LNCaP clone FGC (cell line): Measurements from ENCODE around the gene CADM3.

Source experiments
- DNase-seq: peaks from one replicate; pipeline ENCODE4 v3.0.0-alpha.2; 2011; ENCODE audit warnings: low read depth
- H3K4me3 ChIP-seq: 2 replicates; pipeline ENCODE4 v1.5.1; 2011; ENCODE audit warnings: mild to moderate bottlenecking, low read depth, low read length, control low read depth
- TF ChIP-seq, protein P1 (sequence below): IDR thresholded peaks from 2 replicates; pipeline ENCODE4 v1.5.1; 2012; ENCODE audit warnings: mild to moderate bottlenecking; ENCODE audit not compliant: control insufficient read depth, insufficient read depth; ENCODE audit errors: extremely low read depth

Gene CADM3

DNA sequence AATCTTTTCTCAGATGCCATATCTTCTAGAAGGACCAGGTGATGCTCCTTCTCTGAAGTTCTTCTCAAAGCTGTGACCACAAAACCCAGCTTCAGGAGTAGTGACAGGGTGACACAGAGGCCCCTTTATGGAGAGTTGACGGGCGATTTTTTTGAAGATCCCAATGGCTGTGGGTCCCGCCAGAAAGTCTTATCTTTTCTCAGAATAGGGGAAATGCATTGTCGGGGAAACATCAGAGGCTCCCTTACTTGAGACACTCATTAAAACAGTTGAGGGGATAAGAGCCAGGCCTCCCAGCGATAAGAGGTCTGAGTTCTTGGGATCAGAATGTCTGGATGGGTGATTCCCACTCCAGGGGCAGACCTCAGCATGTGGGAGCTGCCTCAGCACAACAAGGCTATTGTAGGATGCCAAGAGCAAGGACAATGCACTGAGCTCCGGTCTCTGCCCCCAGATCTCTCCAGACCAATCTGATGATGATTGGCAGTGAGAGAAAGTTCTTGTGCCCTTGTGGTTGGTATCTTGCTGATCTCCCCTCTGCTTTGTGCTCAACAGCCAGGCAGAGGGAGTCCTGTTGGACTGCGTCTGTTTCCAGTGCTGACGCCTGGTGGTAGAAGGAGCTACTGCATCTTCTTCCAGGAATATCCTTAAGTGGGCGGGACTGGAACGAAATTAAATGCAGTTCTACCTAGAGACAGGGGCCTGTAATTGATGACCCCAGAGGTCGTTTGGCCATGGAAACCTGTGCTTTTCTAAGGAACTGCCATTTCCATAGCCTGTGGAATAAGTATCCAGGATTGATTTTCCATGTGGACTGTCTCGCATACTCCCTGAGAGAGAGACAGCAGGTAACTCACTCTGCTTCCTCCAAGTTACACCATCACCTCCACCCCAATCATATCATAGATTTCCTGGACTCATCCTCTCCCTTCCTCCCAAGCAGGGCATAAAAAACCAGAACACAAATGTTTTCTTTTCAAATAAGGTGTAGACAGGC, 26.4 kb downstream of the CADM3 start:
- TF ChIP-seq, protein P1, sequence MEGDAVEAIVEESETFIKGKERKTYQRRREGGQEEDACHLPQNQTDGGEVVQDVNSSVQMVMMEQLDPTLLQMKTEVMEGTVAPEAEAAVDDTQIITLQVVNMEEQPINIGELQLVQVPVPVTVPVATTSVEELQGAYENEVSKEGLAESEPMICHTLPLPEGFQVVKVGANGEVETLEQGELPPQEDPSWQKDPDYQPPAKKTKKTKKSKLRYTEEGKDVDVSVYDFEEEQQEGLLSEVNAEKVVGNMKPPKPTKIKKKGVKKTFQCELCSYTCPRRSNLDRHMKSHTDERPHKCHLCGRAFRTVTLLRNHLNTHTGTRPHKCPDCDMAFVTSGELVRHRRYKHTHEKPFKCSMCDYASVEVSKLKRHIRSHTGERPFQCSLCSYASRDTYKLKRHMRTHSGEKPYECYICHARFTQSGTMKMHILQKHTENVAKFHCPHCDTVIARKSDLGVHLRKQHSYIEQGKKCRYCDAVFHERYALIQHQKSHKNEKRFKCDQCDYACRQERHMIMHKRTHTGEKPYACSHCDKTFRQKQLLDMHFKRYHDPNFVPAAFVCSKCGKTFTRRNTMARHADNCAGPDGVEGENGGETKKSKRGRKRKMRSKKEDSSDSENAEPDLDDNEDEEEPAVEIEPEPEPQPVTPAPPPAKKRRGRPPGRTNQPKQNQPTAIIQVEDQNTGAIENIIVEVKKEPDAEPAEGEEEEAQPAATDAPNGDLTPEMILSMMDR = peak; percentile 97
- H3K4me3 ChIP-seq = no peak overlapping the region
- DNase-seq = peak; percentile 27

DNA sequence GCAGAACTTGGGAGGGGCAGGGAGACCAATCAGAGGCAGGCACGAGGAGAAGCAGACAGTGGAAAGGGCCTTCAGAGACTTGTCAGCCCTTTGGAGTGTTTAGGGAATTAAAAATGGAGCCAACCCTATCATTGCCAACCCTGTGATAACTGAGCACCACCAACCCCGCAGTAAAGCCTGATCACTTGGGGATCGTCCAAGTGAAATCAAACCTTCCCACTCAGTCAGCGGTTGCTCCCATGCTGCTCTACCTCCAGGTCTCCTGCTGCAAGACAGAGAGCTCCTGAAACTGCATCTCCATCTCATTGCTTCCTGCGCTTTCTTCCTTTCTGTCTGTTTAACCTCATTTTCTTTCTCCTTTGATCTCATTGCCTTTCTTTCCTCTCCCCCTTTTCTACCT, 28.5 kb downstream of the CADM3 start:
- no peak overlapping the region for H3K4me3 ChIP-seq
- DNase-seq = no peak
- TF ChIP-seq, protein P1 = no peak

DNA sequence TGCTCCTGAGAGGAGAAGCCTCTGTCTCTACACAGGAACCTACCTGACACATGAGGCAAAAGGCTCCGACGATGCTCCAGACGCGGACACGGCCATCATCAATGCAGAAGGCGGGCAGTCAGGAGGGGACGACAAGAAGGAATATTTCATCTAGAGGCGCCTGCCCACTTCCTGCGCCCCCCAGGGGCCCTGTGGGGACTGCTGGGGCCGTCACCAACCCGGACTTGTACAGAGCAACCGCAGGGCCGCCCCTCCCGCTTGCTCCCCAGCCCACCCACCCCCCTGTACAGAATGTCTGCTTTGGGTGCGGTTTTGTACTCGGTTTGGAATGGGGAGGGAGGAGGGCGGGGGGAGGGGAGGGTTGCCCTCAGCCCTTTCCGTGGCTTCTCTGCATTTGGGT, 29.4 kb downstream of the CADM3 start:
- TF ChIP-seq, protein P1 = no peak
- DNase-seq = no peak
- no peak overlapping the region for H3K4me3 ChIP-seq

DNA sequence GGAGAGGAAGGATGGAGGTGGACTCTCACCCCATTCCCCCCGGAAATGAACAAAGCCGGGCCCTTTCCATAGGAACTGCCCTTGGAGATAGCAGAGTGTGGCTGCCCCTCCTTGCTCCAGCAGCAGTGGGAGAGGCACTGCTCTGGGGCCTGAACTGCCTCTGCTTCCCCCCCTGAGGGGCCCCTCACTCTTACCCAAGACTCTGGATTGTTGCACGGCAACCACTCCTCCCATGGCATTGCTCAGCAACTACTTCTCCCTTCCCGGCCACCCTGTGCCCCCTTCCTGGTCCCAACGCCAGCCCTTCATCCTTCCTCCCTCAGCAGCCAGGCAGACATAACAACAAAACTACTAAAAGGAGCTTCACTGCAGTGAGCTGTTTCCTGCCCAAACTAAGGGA, 30.2 kb downstream of the CADM3 start:
- no peak overlapping the region for H3K4me3 ChIP-seq
- no peak for DNase-seq
- TF ChIP-seq, protein P1 = no peak

DNA sequence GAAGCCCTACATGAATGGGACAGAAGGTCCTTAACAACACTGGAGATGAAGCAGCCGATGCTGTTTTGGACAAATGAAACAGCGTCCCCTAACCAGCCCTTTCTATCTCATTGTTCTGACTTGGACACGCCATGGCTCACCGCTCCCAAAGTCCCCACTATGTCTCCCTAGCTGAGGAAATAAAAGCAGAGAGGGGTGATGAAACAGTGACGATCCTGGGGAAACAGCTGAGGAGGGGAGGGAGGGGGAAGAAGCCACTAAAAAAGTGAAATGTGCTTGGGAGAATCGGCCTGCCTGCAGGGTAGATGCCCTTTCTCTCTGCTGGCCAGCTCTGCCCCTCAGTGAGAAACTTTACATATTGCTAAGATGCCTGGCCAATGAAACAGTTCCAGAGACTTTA, 32.2 kb downstream of the CADM3 start:
- no peak overlapping the region for H3K4me3 ChIP-seq
- no peak for DNase-seq
- TF ChIP-seq, protein P1 = no peak

DNA sequence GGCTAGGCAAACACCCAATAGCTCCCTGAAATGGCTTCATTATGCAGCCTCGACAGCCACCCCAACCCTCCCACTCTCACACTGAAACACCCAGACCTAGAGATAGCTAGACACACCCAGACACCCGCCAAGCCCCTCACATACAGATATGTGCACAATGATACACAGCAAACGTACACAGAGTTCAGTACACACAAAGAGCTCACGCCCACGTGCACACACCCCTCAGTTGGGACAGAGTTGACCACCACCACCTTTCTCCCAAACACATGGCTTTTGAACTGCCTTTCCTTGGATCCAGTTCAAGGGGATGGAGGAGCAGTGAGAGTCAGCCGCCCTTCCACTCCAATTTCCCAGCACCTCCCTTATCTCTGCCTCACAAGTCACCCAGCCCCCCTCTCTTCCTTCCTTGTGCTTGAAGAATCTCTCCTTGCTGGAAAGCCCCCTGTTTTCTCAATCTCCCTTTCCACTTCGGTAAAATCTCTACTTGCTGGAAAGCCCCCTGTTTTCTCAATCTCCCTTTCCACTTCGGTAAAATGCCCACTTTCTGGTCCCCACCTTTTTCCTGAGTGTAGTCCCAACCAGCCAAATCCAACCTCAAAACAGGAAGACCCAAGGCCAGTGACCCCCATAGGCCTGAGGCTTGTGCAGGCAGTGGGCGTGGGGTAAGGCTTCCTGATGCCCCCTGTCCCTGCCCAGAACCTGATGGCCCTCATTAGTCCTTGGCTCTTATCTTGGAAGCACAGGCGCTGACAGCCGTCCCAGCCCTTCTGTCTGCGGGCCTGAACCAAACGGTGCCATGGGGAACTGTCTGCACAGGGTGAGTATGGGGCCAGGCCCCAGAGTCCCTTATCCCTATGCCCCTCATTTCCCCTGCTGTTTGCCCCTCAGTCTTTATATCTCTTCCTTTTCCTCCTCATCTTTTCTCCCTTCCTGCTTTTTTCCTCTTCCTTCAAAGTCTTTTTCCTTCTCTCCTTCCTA, 33.0 kb downstream of the CADM3 start, which contains the start of gene ACKR1:
Gene ACKR1, plus strand, starts transcription at position 715 of the 981 bp plus-strand sequence. Its CDS starts 85 bp downstream, at position 800.
- TF ChIP-seq, protein P1 = no peak
- DNase-seq = no peak
- no peak within 1 kb of the TSS for H3K4me3 ChIP-seq
